Peyer's patch (tissue), 4 donors: ENCODE measurements around the gene KIF21A. TPM values are rescaled to one million over a fixed set of nuclear protein-coding genes. Genes with fewer than 3 reads are reported as not detected.

Experiments
- DNase-seq, 3 donors: peaks; one replicate each; pipeline ENCODE4 v3.0.0-alpha.2; 2017 to 2019
- H3K27ac ChIP-seq, 4 donors: fragments of 200-600 bp; sonication (generic); one replicate each; pipeline ENCODE4 v1.5.1; 2016 to 2019
- H3K27me3 ChIP-seq, 2 donors: fragments of 200-600 bp; sonication (generic); one replicate each; pipeline ENCODE4 v1.5.1; 2019
- H3K36me3 ChIP-seq, 3 donors: fragments of 200-600 bp; sonication (generic); one replicate each; pipeline ENCODE4 v1.5.1; 2016 to 2019
- H3K4me1 ChIP-seq, 4 donors: fragments of 200-600 bp; sonication (generic); one replicate each; pipeline ENCODE4 v1.5.1; 2016 to 2019
- H3K4me3 ChIP-seq, 4 donors: fragments of 200-600 bp; sonication (generic); 1 replicate in 3 of 4; 2 replicates in 1 of 4; pipeline ENCODE4 v1.5.1; 2016 to 2019; ENCODE audit warnings: mild to moderate bottlenecking in 1 of 4
- H3K9me3 ChIP-seq, 4 donors: fragments of 200-600 bp; sonication (generic); one replicate each; pipeline ENCODE4 v1.5.1; 2016 to 2019; ENCODE audit warnings: mild to moderate bottlenecking in 1 of 4
- POLR2A ChIP-seq, 2 donors: fragments of 450-650 bp; IDR thresholded peaks; one replicate each; pipeline ENCODE4 v1.5.1; 2017; ENCODE audit warnings: antibody characterized with exemption in 2 of 2, mild to moderate bottlenecking in 2 of 2, moderate library complexity in 2 of 2
- total RNA-seq, 4 donors: library from RNA; depleted of rRNA; stranded (reverse); fragments of >200 nt; gene quantifications; one replicate each; pipeline ENCODE4 v1.1.0, GENCODE V29; 2016
- TF ChIP-seq, protein P1 (sequence below), 6 experiments: fragments of 450-650 bp in 4 of 6; fragments of 200-600 bp in 2 of 6; sonication (generic) in 1 of 6; IDR thresholded peaks; one replicate each; pipeline ENCODE4 v1.5.1; 2017 to 2019; ENCODE audit warnings: antibody characterized with exemption in 6 of 6, mild to moderate bottlenecking in 3 of 6, moderate library complexity in 1 of 6

KIF21A gene
- total RNA-seq, 4 donors from 2014 or later, result 14.7 to 41.3 (median 27.0) TPM

- no peak for TF ChIP-seq POLR2A (IDR thresholded peaks at IDR 0.05)
- TF ChIP-seq, protein P1, sequence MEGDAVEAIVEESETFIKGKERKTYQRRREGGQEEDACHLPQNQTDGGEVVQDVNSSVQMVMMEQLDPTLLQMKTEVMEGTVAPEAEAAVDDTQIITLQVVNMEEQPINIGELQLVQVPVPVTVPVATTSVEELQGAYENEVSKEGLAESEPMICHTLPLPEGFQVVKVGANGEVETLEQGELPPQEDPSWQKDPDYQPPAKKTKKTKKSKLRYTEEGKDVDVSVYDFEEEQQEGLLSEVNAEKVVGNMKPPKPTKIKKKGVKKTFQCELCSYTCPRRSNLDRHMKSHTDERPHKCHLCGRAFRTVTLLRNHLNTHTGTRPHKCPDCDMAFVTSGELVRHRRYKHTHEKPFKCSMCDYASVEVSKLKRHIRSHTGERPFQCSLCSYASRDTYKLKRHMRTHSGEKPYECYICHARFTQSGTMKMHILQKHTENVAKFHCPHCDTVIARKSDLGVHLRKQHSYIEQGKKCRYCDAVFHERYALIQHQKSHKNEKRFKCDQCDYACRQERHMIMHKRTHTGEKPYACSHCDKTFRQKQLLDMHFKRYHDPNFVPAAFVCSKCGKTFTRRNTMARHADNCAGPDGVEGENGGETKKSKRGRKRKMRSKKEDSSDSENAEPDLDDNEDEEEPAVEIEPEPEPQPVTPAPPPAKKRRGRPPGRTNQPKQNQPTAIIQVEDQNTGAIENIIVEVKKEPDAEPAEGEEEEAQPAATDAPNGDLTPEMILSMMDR (IDR thresholded peaks at IDR 0.05), result no peak
- no peak for DNase-seq
- no peaks in the 10 kb centered on the region for H3K36me3 ChIP-seq
- no peak overlapping the region for H3K27ac ChIP-seq
- no peak overlapping the region for H3K4me3 ChIP-seq
- H3K4me1 ChIP-seq, result no peaks in the 10 kb centered on the region
- no peaks in the 10 kb centered on the region for H3K27me3 ChIP-seq
- no peaks in the 10 kb centered on the region for H3K9me3 ChIP-seq
These were observed 56.6 kb downstream of the KIF21A start for GRCh38 chr12:39386335-39386734.

GRCh38 chr12:39383114-39383513 lies 59.8 kb downstream of the KIF21A start:
- H3K36me3 ChIP-seq, result no peaks in the 10 kb centered on the region
- no peak for DNase-seq
- no peak for TF ChIP-seq POLR2A (IDR thresholded peaks at IDR 0.05)
- TF ChIP-seq, protein P1 (IDR thresholded peaks at IDR 0.05), result no peak
- no peak overlapping the region for H3K4me3 ChIP-seq
- H3K27ac ChIP-seq, result no peak overlapping the region
- no peaks in the 10 kb centered on the region for H3K27me3 ChIP-seq
- H3K4me1 ChIP-seq, result no peaks in the 10 kb centered on the region
- H3K9me3 ChIP-seq, result no peaks in the 10 kb centered on the region

DNA sequence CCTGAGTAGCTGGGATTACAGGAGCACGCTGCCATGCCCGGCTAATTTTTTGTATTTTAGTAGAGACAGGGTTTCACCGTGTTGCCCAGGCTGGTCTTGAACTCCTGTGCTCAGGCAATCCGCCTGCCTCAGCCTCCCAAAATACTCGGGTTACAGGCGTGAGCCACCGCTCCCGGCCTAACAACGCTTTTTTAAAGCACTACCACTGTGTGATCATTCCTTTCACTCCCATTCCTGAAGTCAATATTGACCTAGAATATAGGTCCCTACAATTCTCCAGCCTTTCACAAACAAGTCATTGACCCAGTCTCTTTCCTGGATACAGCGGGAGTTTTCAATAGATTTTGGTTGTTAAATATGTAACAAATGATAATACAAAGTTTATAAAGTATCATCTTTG lies 62.8 kb downstream of the KIF21A start:
- Histone ChIP-seq H3K4me1 (no peaks in the 10 kb centered on the region), H3K27me3 (no peaks in the 10 kb centered on the region), H3K36me3 (no peaks in the 10 kb centered on the region), H3K9me3 (no peaks in the 10 kb centered on the region), H3K4me3 (no peak overlapping the region), H3K27ac (no peak overlapping the region)
- DNase-seq, result no peak
- TF ChIP-seq, protein P1 (IDR thresholded peaks at IDR 0.05), result no peak
- no peak for TF ChIP-seq POLR2A (IDR thresholded peaks at IDR 0.05)

DNA sequence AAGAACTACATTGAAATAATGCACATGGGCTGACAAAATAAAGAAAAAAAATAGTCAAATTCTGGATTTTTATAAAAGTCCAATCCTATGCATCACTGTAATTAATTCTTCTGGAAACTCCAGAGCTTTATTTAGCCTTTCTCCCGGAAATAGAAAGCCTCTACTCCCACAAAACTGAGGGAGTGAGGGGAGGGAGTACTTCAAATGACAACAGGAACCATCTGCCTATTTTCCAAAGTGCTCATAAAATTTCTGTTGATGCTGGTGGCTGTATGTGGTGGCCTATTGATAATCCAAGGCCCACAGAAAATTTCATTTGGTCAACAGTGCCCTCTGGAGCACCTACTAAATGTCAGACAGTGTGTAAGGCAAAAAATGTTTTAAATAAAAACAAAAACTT lies 64.6 kb downstream of the KIF21A start:
- DNase-seq, result no peak
- Histone ChIP-seq H3K36me3 (no peaks in the 10 kb centered on the region), H3K4me1 (no peaks in the 10 kb centered on the region), H3K27ac (no peak overlapping the region), H3K4me3 (no peak overlapping the region), H3K27me3 (no peaks in the 10 kb centered on the region), H3K9me3 (no peaks in the 10 kb centered on the region)
- TF ChIP-seq POLR2A (IDR thresholded peaks at IDR 0.05), result no peak
- TF ChIP-seq, protein P1 (IDR thresholded peaks at IDR 0.05), result no peak

DNA sequence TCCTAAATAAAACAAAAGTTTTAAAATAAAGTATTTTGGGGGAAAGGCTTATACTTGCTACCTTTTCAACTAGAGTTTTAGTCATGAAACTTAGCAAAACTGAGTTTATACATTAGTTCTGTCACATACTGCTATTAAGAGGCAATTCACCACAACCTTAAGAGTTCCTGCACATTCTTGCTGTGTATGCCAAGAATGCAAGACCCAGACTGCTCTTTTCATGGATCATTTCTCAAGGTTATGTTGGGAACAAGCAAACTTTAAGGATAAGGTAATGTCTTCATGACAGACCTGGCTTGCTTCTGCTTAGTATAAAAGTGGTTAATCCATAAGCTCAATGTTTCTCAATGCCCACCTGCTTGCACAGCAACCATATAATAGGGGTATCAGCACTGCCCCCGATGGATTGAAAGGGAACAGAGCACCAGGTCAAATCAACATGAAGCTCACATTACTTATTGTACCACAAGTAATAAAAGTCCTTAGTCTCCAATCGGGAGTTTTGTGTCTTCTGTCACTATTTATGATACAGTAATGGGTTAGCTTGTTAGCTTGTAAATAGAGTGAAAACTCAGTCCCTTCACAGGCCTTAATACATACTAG lies 67.6 kb downstream of the KIF21A start:
- Histone ChIP-seq H3K9me3 (no peaks in the 10 kb centered on the region), H3K4me3 (no peak overlapping the region), H3K36me3 (no peaks in the 10 kb centered on the region), H3K27me3 (no peaks in the 10 kb centered on the region), H3K4me1 (no peaks in the 10 kb centered on the region), H3K27ac (peak overlapping the region in 1 of 4 donors; percentile 40)
- no peak for DNase-seq
- TF ChIP-seq, protein P1 (IDR thresholded peaks at IDR 0.05), result peak in 1 of 6 experiments; percentile 6
- TF ChIP-seq POLR2A (IDR thresholded peaks at IDR 0.05), result no peak

- no peak for DNase-seq
- H3K36me3 ChIP-seq, result peaks cover 0 to 4% (median 0%) of the 10 kb centered on the region in 3 donors
- no peak for TF ChIP-seq POLR2A (IDR thresholded peaks at IDR 0.05)
- TF ChIP-seq, protein P1 (IDR thresholded peaks at IDR 0.05), result no peak
These were observed 70.0 kb downstream of the KIF21A start for GRCh38 chr12:39372929-39373328.

More at GRCh38 chr12:39372929-39373328, 70.0 kb downstream of the KIF21A start:
- H3K27me3 ChIP-seq, result no peaks in the 10 kb centered on the region
- no peak overlapping the region for H3K27ac ChIP-seq
- no peak overlapping the region for H3K4me3 ChIP-seq
- no peaks in the 10 kb centered on the region for H3K9me3 ChIP-seq
- H3K4me1 ChIP-seq, result no peaks in the 10 kb centered on the region
